GM19395 (cell line): ENCODE results near the gene PRKACG.

Source experiments
- ATAC-seq: cut with Tn5 transposase; IDR thresholded peaks from one replicate; pipeline ENCODE4 v1.9.1; 2021; ENCODE audit warnings: mild to moderate bottlenecking, moderate library complexity; ENCODE audit not compliant: unreplicated experiment

The PRKACG gene

DNA sequence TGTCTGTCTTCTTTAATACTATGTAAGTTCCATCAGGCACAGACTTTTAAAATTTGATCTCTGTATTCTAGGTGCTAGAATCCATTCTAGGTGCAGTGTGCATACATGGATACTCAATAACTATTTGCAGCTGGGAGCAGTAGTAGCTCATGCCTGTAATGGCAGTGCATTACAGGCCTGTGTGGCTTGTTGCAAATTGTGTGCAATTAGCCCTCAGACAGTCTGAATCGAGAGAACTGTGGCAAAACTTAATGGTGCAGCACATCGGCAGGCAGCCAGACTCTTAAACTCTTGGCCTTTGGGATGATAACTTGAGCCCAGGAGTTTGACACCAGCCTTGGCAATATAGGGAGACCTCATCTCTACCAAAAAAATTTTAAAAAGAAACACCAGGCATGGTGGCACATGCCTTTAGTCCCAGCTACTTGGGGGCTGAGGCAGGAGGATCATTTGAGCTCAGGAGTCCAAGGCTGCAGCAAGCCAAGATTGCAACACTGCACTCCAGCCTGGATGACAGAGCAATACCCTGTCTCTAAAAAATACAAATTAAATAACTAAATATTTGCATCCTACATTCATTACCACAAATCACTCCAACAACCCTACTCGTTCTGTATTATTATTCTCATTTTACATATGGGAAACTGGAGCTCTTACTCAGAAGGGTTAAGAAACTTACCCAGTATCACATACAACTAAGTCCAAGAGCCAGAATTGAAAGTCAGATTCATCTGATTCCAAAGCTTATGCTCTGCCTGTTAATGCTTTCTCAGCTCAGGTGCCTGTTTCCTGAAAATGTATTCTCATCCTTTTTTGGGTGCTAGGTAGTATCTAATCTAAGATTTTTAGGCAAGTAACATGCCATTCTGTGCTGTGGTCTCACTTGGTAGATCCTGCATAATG is 30.1 kb downstream of the PRKACG start:
- ATAC-seq: no peak

DNA sequence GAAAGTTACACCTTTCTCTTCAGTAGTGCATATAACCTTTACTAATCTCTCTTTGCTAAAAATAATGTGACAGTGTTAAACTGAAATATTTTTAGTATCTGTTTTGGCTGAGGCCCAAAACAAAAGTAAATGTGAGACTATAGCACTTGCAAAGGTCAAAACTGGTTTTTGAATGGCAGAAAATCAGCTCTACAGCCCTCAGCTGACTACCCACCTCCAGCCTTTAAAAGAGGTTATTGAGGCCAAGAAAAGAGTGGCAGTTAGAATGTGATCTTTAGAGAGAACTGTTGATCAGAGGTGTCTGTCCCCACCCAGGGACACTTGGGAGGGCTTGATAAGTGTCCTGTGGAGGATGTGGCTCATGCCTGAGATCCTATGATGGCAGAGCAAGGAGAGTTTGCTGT is 30.9 kb downstream of the PRKACG start:
- no peak for ATAC-seq

DNA sequence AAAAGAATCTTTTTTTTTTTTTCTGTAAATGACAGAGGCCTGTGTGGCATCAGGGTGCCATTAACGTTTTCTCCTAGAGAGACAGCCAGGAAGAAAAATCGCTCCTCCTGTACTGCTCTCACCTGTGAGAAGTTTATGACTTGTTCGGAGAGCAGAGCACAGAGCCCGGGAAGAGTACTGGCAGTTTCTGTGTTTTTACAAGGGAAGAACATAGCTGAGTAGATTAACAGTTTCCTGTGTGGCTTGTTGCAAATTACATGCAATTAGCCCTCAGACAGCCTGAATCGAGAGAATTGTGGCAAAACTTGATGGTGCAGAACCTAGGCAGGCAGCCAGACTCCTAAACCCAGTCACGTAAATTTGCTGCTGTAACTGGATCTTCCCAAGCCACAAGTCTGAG is 32.1 kb downstream of the PRKACG start:
- ATAC-seq: peak; percentile 54

DNA sequence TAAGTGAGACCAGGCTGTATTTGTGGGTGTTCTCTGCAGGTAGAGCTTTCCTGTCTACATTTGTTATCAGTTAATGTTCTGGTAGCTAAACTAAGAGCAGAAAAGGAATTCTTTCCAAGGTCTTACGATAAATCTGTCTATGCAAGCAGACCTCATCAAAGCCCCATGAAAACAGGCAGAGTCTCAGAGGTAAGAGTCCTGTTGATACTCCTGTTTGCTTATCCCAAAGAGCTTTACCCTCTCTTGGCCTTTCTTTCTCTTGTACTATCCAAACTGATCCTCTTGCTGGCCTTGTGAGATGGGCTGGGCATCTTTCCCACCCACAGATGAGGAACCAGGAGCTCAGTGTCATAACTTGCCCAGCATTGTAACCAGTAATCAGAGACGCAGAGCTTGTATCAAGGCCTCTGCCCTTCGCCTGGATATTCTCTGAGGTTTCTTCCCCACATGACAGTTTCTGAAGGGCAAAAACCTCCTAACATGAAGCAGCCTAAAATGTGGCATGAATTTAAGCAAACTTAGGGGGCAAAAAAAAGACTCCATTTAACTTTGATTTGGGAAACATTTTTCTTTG is 33.5 kb downstream of the PRKACG start:
- no peak for ATAC-seq

DNA sequence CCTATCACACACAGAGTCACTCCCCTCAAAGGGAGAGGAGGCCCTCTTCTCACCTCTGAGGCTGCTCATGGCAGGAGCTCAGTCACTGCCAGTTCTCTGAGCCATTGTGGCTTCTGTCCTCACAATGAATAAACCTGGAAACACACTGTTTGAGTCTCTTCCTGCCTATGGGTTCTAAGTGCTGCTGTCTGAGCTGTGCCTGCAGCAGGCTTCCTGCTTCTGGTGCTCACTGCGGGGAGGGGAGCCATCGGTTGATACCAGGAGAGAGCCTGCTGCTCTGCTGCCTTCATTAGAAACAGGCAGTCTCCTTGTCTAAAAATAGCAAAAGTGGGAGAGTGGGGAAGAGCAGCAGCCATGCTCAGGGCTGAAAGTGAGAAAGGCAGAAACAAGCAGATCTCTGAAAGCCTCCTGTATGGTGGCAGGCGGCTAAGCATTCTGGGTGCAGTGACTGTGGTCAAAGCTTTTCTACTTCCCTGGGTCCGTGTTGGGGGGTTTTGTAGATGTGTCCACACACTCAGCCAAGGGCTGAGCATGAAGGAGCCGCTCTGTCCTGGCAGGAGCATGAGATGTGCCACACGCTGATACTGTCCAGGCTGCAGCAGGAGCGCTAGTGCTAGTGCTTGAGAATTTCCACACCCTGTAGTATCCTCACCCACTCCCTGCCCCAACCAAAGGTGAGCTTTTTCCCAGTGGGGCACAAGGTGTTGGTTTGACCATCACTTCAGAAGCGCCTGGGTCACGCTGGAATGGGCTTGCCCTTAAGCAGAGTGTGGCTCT is 34.2 kb downstream of the PRKACG start:
- no peak for ATAC-seq

DNA sequence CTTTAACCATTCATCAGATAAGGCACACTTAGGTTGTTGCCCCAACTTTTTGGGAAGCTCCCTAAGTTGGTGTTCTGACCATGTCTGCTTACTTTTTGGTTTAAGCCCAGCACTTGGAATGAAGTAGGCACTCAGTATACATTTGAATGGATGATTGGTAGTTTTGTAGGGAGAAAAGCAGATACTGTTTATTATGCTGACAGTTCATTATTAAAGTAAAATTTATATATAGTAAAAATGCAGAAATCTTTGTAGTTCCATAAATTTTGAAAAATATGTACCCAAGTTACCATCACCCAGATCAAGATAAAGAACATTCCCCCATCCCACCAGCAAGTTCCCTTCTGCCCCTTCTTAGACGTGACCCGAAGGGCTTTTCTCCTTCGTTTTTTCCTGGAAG is 35.4 kb downstream of the PRKACG start:
- ATAC-seq: no peak

DNA sequence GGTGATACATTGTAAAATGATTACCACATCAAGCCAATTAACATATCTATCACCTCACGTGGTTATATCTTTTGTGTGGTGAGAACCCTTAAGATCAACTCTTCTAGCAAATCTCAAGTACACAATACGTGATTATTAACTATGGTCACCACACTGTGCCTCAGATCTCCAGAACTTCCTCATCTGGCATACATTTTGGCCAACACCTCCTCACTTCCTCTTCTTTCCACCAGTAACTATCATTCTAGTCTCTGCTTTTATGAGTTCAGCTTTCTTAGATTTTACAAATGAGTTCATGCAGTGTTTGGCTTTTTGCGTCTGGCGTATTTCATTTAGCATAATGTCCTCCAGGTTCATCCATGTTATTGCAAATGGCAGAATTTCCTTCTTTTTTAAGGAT is 35.8 kb downstream of the PRKACG start:
- ATAC-seq: no peak

DNA sequence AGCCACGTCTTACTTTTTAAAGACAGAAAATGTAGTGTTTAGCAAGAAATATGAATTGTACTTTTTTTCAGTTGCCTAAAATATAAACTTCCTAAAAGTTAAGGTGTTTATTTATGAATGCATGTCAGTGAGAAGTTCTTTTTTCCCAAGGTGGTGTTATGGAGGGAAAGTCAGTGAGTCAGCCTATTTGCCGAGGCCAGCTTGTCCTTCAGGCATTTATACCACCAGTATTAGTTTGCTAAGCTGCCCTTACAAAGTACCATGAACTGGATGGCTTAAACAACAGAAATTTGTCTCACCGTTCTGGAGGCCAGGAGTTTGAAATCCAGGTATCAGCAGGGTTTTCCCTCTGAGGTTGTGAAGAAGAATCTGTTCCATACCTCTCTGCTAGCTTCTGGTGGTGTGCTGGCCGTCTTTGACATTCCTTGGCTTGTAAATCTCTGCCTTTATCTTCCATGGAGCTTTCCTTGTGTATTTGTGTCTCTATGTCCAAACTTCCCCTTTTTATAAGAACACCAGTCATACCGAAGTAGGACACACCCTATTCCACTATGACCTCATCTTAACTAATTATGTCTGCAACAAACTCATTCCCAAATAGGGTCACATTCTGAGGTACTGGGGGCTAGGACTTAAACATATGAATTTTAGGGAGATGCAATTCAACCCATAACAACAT is 38.4 kb downstream of the PRKACG start:
- ATAC-seq: no peak

DNA sequence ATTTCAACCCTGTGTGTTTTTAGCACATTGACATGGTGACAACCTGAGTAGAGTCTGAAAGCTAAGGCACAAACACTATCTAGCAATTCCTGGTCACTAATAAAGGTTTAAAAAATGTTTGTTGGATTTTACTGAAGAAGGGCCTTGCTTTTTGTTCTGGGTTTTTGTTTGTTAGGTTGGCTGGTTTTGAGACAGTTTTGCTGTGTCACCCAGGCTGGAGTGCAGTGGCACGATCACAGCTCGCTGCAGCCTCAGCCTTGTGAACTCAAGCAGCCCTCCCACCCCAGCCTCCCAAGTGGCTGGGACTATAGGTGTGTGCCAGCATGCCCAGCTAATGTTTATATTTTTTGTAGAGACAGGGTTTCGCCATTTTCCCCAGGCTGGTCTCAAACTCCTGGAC is 39.0 kb downstream of the PRKACG start:
- ATAC-seq: no peak

DNA sequence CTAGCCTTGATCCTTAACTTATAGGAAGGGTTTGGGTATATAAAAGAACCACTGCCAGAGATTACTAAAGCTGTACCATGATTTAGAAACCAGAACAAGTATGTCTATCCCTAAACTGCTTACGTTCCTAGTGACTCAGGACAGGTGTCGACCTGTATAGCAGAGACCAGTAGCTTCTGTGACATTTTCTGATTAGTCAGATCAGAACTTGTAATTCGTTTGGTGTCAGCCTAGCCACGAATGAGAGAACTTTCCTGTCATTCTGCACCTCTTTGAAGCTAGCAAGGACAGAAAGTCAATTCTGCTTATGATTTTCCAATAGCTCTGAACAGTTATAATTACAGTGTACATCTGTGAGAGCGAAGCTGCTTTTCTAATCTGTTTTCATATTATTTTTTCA is 39.5 kb downstream of the PRKACG start:
- ATAC-seq: peak; percentile 94

DNA sequence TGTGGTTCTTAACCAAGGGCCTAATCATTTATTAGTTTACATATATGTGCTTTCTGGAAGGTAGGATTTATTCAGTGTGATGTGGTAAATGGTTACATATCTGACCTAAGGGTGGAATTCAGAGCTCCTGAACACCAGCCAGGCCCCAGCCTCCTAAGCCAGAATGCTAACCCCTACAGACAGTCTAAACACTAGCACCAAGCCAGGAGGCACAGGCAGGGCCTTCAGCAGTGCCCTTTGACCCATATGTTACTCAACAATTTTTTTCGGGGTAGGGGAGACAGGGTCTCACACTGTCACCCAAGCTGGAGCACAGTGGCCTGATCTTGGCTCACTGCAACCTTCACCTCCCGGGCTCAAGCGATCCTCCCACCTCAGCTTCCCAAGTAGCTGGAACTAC is 40.3 kb downstream of the PRKACG start:
- no peak for ATAC-seq

DNA sequence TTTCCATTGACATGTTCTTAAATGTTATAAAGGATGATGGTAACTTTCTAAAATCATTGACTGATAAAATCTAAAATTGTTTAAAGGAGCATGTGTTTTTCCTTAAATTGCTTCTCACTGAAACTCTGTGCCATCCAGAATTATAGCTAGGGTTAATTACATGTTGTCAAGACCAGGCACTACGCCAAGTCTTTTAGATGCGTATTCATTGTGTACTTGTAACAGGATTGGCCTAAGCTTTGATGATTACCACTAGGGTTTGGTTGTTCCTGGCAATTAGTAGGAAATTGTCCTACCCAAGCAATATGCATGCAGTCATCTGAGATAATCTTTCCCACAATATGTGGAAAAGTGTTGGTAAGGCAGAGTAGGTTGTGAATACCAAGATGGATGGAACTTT is 43.8 kb downstream of the PRKACG start:
- ATAC-seq: no peak

DNA sequence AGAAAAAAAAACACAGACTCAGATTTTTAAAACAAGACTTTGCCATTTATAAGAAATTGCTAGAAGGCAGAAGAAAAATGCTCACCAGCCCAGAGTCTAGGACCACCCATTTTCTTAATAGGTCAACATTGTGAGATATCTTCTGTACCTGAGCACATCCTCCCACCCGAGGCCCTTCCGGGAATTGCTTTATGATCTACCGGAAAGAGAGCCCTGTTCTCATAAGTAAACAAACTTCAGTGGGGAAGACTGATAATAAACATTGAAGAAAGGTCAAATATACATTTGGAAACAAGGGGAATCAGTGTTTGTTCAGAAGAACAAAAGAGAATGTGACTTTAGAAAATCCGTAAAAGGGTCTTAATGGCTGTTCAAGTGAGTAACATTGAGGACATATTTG is 44.4 kb downstream of the PRKACG start:
- no peak for ATAC-seq

DNA sequence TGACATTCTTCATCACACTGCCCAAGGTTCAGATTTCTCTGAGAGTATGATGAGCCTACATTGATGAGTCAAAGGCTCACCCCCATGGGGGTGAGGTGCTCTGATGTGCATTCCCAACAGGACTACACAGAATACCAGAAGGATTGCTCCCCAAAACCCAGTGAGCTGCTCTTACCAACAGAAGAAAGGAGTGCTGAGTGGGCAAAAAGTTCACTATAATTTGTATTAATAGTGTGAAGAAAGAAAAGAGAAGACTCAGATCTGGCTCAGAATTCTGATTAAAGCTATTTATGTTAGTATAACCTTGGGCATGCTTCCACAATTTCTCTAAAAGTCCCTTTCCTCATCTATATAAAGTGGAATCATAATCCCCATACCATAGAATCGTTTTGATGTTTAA is 46.1 kb downstream of the PRKACG start:
- ATAC-seq: no peak

DNA sequence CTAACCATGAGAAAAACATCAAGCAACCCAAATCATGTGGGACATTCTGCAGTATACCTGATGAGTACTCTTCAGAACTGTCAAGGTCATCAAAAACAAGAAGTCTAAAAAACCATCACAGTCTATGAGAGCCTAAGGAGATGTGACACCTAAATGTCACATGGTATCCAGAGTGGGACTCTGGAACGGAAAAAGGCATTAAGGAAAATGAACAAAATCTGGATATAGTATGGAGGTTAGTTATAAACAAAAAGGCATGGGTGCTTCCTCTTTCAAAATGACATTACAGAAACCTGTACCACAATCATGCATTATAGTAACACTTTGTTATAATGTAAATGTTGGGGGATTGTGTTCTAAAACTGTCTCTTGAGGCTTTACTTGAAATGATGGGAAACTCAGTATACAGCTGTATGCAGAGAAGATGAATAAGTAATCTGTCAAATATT is 47.4 kb downstream of the PRKACG start:
- ATAC-seq: peak; percentile 64

DNA sequence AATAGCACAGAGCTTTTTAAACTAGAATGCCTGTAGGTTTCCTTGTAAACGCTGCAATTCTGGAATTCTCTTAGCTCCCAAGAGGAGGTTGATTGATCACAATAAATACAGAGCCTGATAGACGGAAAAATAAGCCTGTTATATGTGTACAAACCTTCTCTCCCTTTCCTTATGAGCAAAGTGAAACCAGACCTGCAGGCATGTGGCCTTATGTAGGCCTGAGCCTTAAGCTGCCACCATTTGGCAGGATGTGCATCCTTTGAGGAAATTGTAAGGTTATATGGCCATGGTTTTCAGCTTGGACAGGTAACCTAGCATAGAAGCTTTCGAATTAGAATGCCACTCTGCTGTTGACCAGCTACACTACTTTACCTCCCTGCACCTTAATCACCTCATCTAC is 49.1 kb downstream of the PRKACG start:
- ATAC-seq: no peak

DNA sequence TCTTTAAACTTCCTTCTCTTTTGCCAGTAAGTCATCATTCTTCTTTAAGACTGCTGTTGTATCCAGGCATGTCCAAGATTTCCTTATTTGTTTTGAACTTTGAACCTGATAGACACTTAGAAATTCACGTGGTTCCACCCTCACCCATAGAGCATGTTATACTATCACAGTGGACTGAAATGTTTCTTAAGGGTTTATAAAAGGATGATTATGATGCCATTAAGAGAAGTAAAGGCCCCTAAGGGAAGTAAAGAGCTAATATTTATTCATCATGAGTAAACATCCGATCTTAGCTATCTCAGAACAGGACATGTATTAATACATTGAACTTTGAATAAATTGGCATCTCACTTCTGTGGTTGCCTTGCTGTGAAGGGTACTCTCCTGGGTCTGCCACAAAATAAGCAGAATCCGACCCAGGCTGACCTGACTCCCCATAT is 49.8 kb downstream of the PRKACG start:
- ATAC-seq: no peak

DNA sequence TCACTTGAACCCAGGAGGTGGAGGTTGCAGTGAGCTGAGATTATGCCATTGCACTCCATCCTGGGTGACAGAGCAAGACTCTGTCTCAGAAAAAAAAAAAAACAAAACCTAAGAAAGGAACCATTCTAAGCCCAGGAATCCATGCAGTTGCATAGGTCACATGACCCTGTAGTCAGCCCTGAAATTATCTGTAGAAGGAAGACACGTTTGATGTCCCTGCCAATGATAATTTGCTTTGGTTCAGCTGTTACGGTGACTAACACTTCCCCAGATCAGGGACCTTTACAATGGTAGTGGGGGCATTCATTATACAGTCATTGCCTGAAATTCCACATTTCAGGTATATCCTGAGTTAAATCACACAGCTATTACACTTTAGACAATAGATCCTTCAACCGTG is 50.5 kb downstream of the PRKACG start:
- ATAC-seq: no peak
